ENCODE measurements around the gene UCK2. TPM values are rescaled to one million over a fixed set of nuclear protein-coding genes. Genes with fewer than 3 reads are reported as not detected.

Gene UCK2
- total RNA-seq, 1 experiment from 2014 or later = 88.4 TPM

GRCh38 chr1:165902565-165902964, 75.2 kb downstream of the UCK2 start:
- no peaks in the 10 kb centered on the region for H4K20me1 ChIP-seq (ENCODE audit: insufficient read depth)
- BruUV-seq (replicated peaks) = no TSS peak
- POLR2A ChIA-PET = no interaction called here
- no peaks in the 10 kb centered on the region for H3K9me2 ChIP-seq (ENCODE audit: insufficient read depth)
- H3K4me2 ChIP-seq (ENCODE audit: low read length) = no peak overlapping the region
- DNase-seq (ENCODE audit: low read depth, low spot score) = no peak
- H3K4me3 ChIP-seq (replicated peaks in 1 of 2; ENCODE audit: low read depth in 1 of 2, low read length in 2 of 2) = no peak overlapping the region
- no peaks in the 10 kb centered on the region for H3K9me3 ChIP-seq (ENCODE audit: control insufficient read depth in 1 of 2, insufficient read depth in 1 of 2, low read depth in 1 of 2, low read length in 2 of 2)
- no peak overlapping the region for H3K27ac ChIP-seq (ENCODE audit: low read depth, low read length)
- no peak for ATAC-seq
- H3K36me3 ChIP-seq (ENCODE audit: control insufficient read depth in 1 of 2, insufficient read depth in 2 of 2, low read length in 2 of 2) = peaks cover 3 to 46% of the 10 kb centered on the region in 2 experiments; a peak in 2 of 4 replicates
- CTCF ChIA-PET = no interaction called here
- RAD21 ChIA-PET (ENCODE audit: low non-redundant PET in 1 of 2, low total read pairs in 2 of 2, uncharacterized antibody in 2 of 2, unreplicated experiment in 2 of 2) = no interaction called here
- no peaks in the 10 kb centered on the region for H3K27me3 ChIP-seq (ENCODE audit: insufficient read depth, low read length)
- H3K9ac ChIP-seq (ENCODE audit: low read length) = no peak overlapping the region
- intact Hi-C loops (cut with micrococcal nuclease) = no loop called here
- H2AFZ ChIP-seq (ENCODE audit: low read depth, low read length, poor library complexity, severe bottlenecking) = no peak overlapping the region
- peaks cover 69% of the 10 kb centered on the region; the same call in 1 of the 2 replicates for H3K79me2 ChIP-seq (ENCODE audit: insufficient read depth, low read length)
- peaks cover 0 to 11% of the 10 kb centered on the region in 2 experiments; a peak in 1 of 4 replicates for H3K4me1 ChIP-seq (ENCODE audit: control insufficient read depth in 1 of 2, insufficient read depth in 2 of 2, low read length in 2 of 2)
- TF ChIP-seq EZH2phosphoT487 (IDR thresholded peaks at IDR 0.05; ENCODE audit: borderline replicate concordance) (no peak), EZH2 (IDR thresholded peaks at IDR 0.05) (no peak)

DNA sequence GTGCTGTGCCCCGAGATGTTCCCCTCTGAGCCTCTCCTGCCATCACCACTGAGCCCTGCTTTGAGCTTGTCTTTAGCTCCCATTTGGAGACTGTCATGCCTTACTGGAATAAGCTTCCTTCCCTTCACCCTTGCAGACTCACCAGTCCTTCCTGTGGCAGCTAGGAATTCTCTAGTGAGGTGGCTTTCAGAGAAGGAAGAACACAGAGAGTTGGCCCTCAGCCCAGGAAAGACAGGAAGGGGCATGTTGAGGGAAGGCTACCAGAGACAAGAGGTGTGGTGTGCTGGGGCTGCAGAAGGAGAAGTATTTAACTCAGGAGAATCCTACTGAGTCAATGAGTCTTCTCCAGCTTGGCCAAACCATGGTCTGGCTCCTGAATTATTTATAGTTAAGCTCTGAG, 76.3 kb downstream of the UCK2 start:
- Histone ChIP-seq H4K20me1 (ENCODE audit: insufficient read depth) (no peaks in the 10 kb centered on the region), H3K27ac (ENCODE audit: low read depth, low read length) (no peak overlapping the region), H3K9ac (ENCODE audit: low read length) (no peak overlapping the region), H3K9me3 (ENCODE audit: control insufficient read depth in 1 of 2, insufficient read depth in 1 of 2, low read depth in 1 of 2, low read length in 2 of 2) (no peaks in the 10 kb centered on the region), H3K79me2 (ENCODE audit: insufficient read depth, low read length) (peaks cover 58% of the 10 kb centered on the region; the same call in 1 of the 2 replicates), H3K4me1 (ENCODE audit: control insufficient read depth in 1 of 2, insufficient read depth in 2 of 2, low read length in 2 of 2) (peaks cover 0 to 7% of the 10 kb centered on the region in 2 experiments; a peak in 1 of 4 replicates), H3K36me3 (ENCODE audit: control insufficient read depth in 1 of 2, insufficient read depth in 2 of 2, low read length in 2 of 2) (peaks cover 3 to 55% of the 10 kb centered on the region in 2 experiments; a peak in 3 of 4 replicates), H3K27me3 (ENCODE audit: insufficient read depth, low read length) (no peaks in the 10 kb centered on the region), H3K4me3 (replicated peaks in 1 of 2; ENCODE audit: low read depth in 1 of 2, low read length in 2 of 2) (no peak overlapping the region), H2AFZ (ENCODE audit: low read depth, low read length, poor library complexity, severe bottlenecking) (no peak overlapping the region), H3K4me2 (ENCODE audit: low read length) (no peak overlapping the region), H3K9me2 (ENCODE audit: insufficient read depth) (no peaks in the 10 kb centered on the region)
- ATAC-seq = peak; percentile 38; the same call in 1 of the 2 replicates
- no peak for DNase-seq (ENCODE audit: low read depth, low spot score)
- TF ChIP-seq, protein P1, sequence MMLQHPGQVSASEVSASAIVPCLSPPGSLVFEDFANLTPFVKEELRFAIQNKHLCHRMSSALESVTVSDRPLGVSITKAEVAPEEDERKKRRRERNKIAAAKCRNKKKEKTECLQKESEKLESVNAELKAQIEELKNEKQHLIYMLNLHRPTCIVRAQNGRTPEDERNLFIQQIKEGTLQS (IDR thresholded peaks at IDR 0.05) = no peak
- TF ChIP-seq, protein P2, sequence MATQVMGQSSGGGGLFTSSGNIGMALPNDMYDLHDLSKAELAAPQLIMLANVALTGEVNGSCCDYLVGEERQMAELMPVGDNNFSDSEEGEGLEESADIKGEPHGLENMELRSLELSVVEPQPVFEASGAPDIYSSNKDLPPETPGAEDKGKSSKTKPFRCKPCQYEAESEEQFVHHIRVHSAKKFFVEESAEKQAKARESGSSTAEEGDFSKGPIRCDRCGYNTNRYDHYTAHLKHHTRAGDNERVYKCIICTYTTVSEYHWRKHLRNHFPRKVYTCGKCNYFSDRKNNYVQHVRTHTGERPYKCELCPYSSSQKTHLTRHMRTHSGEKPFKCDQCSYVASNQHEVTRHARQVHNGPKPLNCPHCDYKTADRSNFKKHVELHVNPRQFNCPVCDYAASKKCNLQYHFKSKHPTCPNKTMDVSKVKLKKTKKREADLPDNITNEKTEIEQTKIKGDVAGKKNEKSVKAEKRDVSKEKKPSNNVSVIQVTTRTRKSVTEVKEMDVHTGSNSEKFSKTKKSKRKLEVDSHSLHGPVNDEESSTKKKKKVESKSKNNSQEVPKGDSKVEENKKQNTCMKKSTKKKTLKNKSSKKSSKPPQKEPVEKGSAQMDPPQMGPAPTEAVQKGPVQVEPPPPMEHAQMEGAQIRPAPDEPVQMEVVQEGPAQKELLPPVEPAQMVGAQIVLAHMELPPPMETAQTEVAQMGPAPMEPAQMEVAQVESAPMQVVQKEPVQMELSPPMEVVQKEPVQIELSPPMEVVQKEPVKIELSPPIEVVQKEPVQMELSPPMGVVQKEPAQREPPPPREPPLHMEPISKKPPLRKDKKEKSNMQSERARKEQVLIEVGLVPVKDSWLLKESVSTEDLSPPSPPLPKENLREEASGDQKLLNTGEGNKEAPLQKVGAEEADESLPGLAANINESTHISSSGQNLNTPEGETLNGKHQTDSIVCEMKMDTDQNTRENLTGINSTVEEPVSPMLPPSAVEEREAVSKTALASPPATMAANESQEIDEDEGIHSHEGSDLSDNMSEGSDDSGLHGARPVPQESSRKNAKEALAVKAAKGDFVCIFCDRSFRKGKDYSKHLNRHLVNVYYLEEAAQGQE (IDR thresholded peaks at IDR 0.05; ENCODE audit: low read depth) = no peak
- no peak for TF ChIP-seq EZH2 (IDR thresholded peaks at IDR 0.05)
- no peak for TF ChIP-seq RAD21 (IDR thresholded peaks at IDR 0.05; ENCODE audit: low read depth)
- TF ChIP-seq ZFX (IDR thresholded peaks at IDR 0.05) = no peak
- no peak for TF ChIP-seq ZBTB33 (IDR thresholded peaks at IDR 0.05; ENCODE audit: extremely low read depth, insufficient replicate concordance, low read length)
- no peak for TF ChIP-seq EGR1 (IDR thresholded peaks at IDR 0.05; ENCODE audit: low read depth)
- TF ChIP-seq FOSL1 (IDR thresholded peaks at IDR 0.05; ENCODE audit: low read depth) = no peak
- TF ChIP-seq SP1 (IDR thresholded peaks at IDR 0.05; ENCODE audit: low read depth) = no peak
- intact Hi-C loops (cut with micrococcal nuclease) = no loop called here
- ChIA-PET POLR2A (no interaction called here), CTCF (interaction anchor here (0.6 to 1.3 kb wide), 2 partner anchors 206 to 510 kb away, joined by 3 read pairs; no protein-coding TSS in a partner anchor), RAD21 (ENCODE audit: low non-redundant PET in 1 of 2, low total read pairs in 2 of 2, uncharacterized antibody in 2 of 2, unreplicated experiment in 2 of 2) (no interaction called here)
- no TSS peak for BruUV-seq (replicated peaks)

Measured in HCT116 (cell line).